GM23338 (cell line): ENCODE results near the gene E2F3. TPM values are rescaled to one million over a fixed set of nuclear protein-coding genes. Genes with fewer than 3 reads are reported as not detected.

Source experiments
- ATAC-seq: fragments of 200-7000 bp; cut with Tn5 transposase; 3 replicates; pipeline ENCODE4 v1.9.1; 2020
- DNase-seq: peaks from one replicate; pipeline ENCODE4 v3.0.0-alpha.2; 2015; ENCODE audit warnings: low spot score
- H2AFZ ChIP-seq: fragments of 200-600 bp; sonication (generic); 2 replicates; pipeline ENCODE4 v1.8.0; 2016; ENCODE audit warnings: antibody characterized with exemption, mild to moderate bottlenecking, moderate library complexity
- H3F3A ChIP-seq: fragments of 200-600 bp; sonication (generic); replicated peaks from 2 replicates; pipeline ENCODE4 v1.8.0; 2017; ENCODE audit warnings: antibody characterized with exemption, mixed run types, low read depth
- H3K27ac ChIP-seq: fragments of 200-600 bp; sonication (generic); 2 replicates; pipeline ENCODE4 v1.6.1; 2016; ENCODE audit warnings: low read depth
- H3K27me3 ChIP-seq: fragments of 200-600 bp; sonication (generic); 2 replicates; pipeline ENCODE4 v1.8.0; 2016; ENCODE audit warnings: mild to moderate bottlenecking, mixed run types, moderate library complexity; ENCODE audit not compliant: insufficient read depth
- H3K36me3 ChIP-seq: fragments of 200-600 bp; sonication (generic); 2 replicates; pipeline ENCODE4 v1.8.0; 2016; ENCODE audit warnings: mild to moderate bottlenecking; ENCODE audit not compliant: insufficient read depth
- H3K4me1 ChIP-seq: fragments of 200-600 bp; sonication (generic); 2 replicates; pipeline ENCODE4 v1.8.0; 2016; ENCODE audit warnings: mild to moderate bottlenecking, moderate library complexity; ENCODE audit not compliant: insufficient read depth
- H3K4me2 ChIP-seq: fragments of 200-600 bp; sonication (generic); 2 replicates; pipeline ENCODE4 v1.7.1; 2017; ENCODE audit warnings: mixed run types
- H3K4me3 ChIP-seq: fragments of 200-600 bp; sonication (generic); 2 replicates; pipeline ENCODE4 v1.6.1; 2016; ENCODE audit warnings: mixed run types
- H3K79me2 ChIP-seq: fragments of 200-600 bp; sonication (generic); replicated peaks from 2 replicates; pipeline ENCODE4 v1.8.0; 2017; ENCODE audit warnings: mild to moderate bottlenecking; ENCODE audit not compliant: insufficient read depth
- H3K9me2 ChIP-seq: fragments of 200-600 bp; sonication (generic); 2 replicates; pipeline ENCODE4 v1.8.0; 2017; ENCODE audit not compliant: insufficient read depth
- H4K20me1 ChIP-seq: fragments of 200-600 bp; sonication (generic); replicated peaks from 2 replicates; pipeline ENCODE4 v1.8.0; 2017; ENCODE audit warnings: mild to moderate bottlenecking; ENCODE audit not compliant: insufficient read depth
- H3K27ac Mint-ChIP-seq: 2 replicates; pipeline ENCODE4 v1.8.0; 2020; ENCODE audit warnings: inconsistent platforms, mild to moderate bottlenecking, moderate library complexity, mixed read lengths
- H3K27me3 Mint-ChIP-seq: 3 replicates; pipeline ENCODE4 v1.8.0; 2022; ENCODE audit warnings: low read depth, mild to moderate bottlenecking, moderate library complexity, mixed read lengths, inconsistent platforms; ENCODE audit not compliant: insufficient read depth, poor library complexity
- H3K36me3 Mint-ChIP-seq: 3 replicates; pipeline ENCODE4 v1.8.0; 2021; ENCODE audit warnings: low read depth, mild to moderate bottlenecking, inconsistent platforms, moderate library complexity, mixed read lengths
- H3K4me1 Mint-ChIP-seq: 3 replicates; pipeline ENCODE4 v1.8.0; 2020; ENCODE audit warnings: mild to moderate bottlenecking, inconsistent platforms, mixed read lengths
- H3K4me3 Mint-ChIP-seq: 3 replicates; pipeline ENCODE4 v1.8.0; 2021; ENCODE audit warnings: moderate library complexity, mild to moderate bottlenecking, inconsistent platforms, mixed read lengths
- H3K9me3 Mint-ChIP-seq: 3 replicates; pipeline ENCODE4 v1.8.0; 2020; ENCODE audit warnings: moderate library complexity, mild to moderate bottlenecking, inconsistent platforms, mixed read lengths
- CREB1 ChIP-seq: fragments of 250-450 bp; sonication (Bioruptor Pico); IDR thresholded peaks from 2 replicates; pipeline ENCODE4 v1.5.0; 2020; ENCODE audit warnings: low read depth, mild to moderate bottlenecking, moderate library complexity
- EZH2 ChIP-seq: fragments of 200-600 bp; sonication (generic); IDR thresholded peaks from one replicate; pipeline ENCODE4 v1.8.0; 2017; ENCODE audit warnings: antibody characterized with exemption, mild to moderate bottlenecking, low read depth; ENCODE audit not compliant: unreplicated experiment
- EZH2phosphoT487 ChIP-seq: fragments of 200-600 bp; sonication (generic); IDR thresholded peaks from one replicate; pipeline ENCODE4 v1.8.1; 2018; ENCODE audit warnings: antibody characterized with exemption; ENCODE audit not compliant: unreplicated experiment
- JUNB ChIP-seq: IDR thresholded peaks from one replicate; pipeline ENCODE4 v1.6.1; 2016; ENCODE audit warnings: antibody characterized with exemption; ENCODE audit not compliant: unreplicated experiment
- NANOG ChIP-seq: IDR thresholded peaks from 2 replicates; pipeline ENCODE4 v1.6.1; 2016; ENCODE audit warnings: antibody characterized with exemption, borderline replicate concordance
- POLR2AphosphoS5 ChIP-seq: IDR thresholded peaks from 2 replicates; pipeline ENCODE4 v1.6.1; 2016; ENCODE audit warnings: antibody characterized with exemption, low read depth
- STAT1 ChIP-seq: IDR thresholded peaks from one replicate; pipeline ENCODE4 v1.6.1; 2016; ENCODE audit warnings: antibody characterized with exemption; ENCODE audit not compliant: unreplicated experiment
- ZNF114 ChIP-seq: fragments of 250-450 bp; sonication (Bioruptor Pico); IDR thresholded peaks from 2 replicates; pipeline ENCODE4 v1.5.0; 2020; ENCODE audit warnings: mild to moderate bottlenecking, moderate library complexity
- ZNF331 ChIP-seq: fragments of 250-450 bp; sonication (Bioruptor Pico); IDR thresholded peaks from 2 replicates; pipeline ENCODE4 v1.5.0; 2020; ENCODE audit warnings: low read depth, mild to moderate bottlenecking, moderate library complexity
- polyA plus RNA-seq: library from polyadenylated mRNA; unstranded; fragments of >200 nt; fragmentation: Nextera tagmentation; extraction: Ambion mirVana; gene quantifications from 2 replicates; pipeline ENCODE4 v1.2.1, GENCODE V29; 2016
- total RNA-seq: library from RNA; depleted of rRNA; stranded (reverse); fragments of >200 nt; shearing (Covaris generic); gene quantifications from 2 replicates; pipeline ENCODE4 v1.2.3, GENCODE V29; 2014
- TF ChIP-seq, protein P1 (sequence below): fragments of 250-450 bp; sonication (Bioruptor Pico); IDR thresholded peaks from 2 replicates; pipeline ENCODE4 v1.5.0; 2020; ENCODE audit warnings: mild to moderate bottlenecking, moderate library complexity
- TF ChIP-seq, protein P2 (sequence below), 2 experiments: fragments of 200-600 bp in 1 of 2; sonication (generic) in 1 of 2; conservative IDR thresholded peaks; 2 replicates each; pipeline versions ENCODE4 v1.5.1 to v1.6.1; 2016 to 2017; ENCODE audit warnings: antibody characterized with exemption in 2 of 2, low read depth in 2 of 2, mild to moderate bottlenecking in 2 of 2, moderate library complexity in 1 of 2
- TF ChIP-seq, protein P3 (sequence below): IDR thresholded peaks from 2 replicates; pipeline ENCODE4 v1.6.1; 2016; ENCODE audit warnings: antibody characterized with exemption
- TF ChIP-seq, protein P4 (sequence below): IDR thresholded peaks from one replicate; pipeline ENCODE4 v1.6.1; 2018; ENCODE audit warnings: antibody characterized with exemption; ENCODE audit not compliant: unreplicated experiment

Gene E2F3
- total and polyA plus RNA-seq, 2 experiments from 2014 or later = 27.2 to 33.5 TPM

DNA sequence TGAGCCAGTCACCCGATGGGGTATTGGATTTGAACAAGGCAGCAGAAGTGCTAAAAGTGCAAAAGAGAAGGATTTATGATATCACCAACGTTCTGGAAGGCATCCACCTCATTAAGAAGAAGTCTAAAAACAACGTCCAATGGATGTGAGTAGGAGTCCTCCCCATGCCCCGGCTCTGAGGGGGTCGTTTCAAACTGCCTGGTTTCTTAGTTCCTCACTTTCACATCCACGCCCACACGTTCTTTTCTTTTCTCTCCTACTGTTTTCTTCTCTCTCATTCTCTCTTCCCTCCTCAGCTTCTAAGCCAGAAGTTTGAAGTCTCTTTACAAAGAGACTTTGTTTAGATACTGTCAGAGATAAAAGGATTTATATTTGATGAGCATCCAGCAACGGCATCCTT, 79.6 kb downstream of the E2F3 start:
- no peak overlapping the region for H2AFZ ChIP-seq
- no peak for DNase-seq
- peaks cover 4% of the 10 kb centered on the region for H3K27me3 Mint-ChIP-seq
- no peaks in the 10 kb centered on the region for H3K27me3 ChIP-seq
- H3K4me3 ChIP-seq = no peak overlapping the region
- H3K4me3 Mint-ChIP-seq = no peak overlapping the region
- TF ChIP-seq, protein P1, sequence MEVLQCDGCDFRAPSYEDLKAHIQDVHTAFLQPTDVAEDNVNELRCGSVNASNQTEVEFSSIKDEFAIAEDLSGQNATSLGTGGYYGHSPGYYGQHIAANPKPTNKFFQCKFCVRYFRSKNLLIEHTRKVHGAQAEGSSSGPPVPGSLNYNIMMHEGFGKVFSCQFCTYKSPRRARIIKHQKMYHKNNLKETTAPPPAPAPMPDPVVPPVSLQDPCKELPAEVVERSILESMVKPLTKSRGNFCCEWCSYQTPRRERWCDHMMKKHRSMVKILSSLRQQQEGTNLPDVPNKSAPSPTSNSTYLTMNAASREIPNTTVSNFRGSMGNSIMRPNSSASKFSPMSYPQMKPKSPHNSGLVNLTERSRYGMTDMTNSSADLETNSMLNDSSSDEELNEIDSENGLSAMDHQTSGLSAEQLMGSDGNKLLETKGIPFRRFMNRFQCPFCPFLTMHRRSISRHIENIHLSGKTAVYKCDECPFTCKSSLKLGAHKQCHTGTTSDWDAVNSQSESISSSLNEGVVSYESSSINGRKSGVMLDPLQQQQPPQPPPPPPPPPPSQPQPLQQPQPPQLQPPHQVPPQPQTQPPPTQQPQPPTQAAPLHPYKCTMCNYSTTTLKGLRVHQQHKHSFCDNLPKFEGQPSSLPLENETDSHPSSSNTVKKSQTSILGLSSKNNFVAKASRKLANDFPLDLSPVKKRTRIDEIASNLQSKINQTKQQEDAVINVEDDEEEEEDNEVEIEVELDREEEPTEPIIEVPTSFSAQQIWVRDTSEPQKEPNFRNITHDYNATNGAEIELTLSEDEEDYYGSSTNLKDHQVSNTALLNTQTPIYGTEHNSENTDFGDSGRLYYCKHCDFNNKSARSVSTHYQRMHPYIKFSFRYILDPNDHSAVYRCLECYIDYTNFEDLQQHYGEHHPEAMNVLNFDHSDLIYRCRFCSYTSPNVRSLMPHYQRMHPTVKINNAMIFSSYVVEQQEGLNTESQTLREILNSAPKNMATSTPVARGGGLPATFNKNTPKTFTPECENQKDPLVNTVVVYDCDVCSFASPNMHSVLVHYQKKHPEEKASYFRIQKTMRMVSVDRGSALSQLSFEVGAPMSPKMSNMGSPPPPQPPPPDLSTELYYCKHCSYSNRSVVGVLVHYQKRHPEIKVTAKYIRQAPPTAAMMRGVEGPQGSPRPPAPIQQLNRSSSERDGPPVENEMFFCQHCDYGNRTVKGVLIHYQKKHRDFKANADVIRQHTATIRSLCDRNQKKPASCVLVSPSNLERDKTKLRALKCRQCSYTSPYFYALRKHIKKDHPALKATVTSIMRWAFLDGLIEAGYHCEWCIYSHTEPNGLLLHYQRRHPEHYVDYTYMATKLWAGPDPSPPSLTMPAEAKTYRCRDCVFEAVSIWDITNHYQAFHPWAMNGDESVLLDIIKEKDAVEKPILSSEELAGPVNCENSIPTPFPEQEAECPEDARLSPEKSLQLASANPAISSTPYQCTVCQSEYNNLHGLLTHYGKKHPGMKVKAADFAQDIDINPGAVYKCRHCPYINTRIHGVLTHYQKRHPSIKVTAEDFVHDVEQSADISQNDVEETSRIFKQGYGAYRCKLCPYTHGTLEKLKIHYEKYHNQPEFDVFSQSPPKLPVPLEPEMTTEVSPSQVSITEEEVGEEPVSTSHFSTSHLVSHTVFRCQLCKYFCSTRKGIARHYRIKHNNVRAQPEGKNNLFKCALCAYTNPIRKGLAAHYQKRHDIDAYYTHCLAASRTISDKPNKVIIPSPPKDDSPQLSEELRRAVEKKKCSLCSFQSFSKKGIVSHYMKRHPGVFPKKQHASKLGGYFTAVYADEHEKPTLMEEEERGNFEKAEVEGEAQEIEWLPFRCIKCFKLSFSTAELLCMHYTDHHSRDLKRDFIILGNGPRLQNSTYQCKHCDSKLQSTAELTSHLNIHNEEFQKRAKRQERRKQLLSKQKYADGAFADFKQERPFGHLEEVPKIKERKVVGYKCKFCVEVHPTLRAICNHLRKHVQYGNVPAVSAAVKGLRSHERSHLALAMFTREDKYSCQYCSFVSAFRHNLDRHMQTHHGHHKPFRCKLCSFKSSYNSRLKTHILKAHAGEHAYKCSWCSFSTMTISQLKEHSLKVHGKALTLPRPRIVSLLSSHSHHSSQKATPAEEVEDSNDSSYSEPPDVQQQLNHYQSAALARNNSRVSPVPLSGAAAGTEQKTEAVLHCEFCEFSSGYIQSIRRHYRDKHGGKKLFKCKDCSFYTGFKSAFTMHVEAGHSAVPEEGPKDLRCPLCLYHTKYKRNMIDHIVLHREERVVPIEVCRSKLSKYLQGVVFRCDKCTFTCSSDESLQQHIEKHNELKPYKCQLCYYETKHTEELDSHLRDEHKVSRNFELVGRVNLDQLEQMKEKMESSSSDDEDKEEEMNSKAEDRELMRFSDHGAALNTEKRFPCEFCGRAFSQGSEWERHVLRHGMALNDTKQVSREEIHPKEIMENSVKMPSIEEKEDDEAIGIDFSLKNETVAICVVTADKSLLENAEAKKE (CRISPR knock-in tag) = no peak
- TF ChIP-seq, protein P2, sequence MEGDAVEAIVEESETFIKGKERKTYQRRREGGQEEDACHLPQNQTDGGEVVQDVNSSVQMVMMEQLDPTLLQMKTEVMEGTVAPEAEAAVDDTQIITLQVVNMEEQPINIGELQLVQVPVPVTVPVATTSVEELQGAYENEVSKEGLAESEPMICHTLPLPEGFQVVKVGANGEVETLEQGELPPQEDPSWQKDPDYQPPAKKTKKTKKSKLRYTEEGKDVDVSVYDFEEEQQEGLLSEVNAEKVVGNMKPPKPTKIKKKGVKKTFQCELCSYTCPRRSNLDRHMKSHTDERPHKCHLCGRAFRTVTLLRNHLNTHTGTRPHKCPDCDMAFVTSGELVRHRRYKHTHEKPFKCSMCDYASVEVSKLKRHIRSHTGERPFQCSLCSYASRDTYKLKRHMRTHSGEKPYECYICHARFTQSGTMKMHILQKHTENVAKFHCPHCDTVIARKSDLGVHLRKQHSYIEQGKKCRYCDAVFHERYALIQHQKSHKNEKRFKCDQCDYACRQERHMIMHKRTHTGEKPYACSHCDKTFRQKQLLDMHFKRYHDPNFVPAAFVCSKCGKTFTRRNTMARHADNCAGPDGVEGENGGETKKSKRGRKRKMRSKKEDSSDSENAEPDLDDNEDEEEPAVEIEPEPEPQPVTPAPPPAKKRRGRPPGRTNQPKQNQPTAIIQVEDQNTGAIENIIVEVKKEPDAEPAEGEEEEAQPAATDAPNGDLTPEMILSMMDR (conservative IDR thresholded peaks at IDR 0.05; ENCODE audit: low read depth in 2 of 2) = no peak
- TF ChIP-seq EZH2 = no peak
- no peak for TF ChIP-seq POLR2AphosphoS5
- TF ChIP-seq EZH2phosphoT487 = no peak
- no peak for TF ChIP-seq CREB1 (CRISPR knock-in tag)
- TF ChIP-seq STAT1 = no peak
- TF ChIP-seq, protein P3, sequence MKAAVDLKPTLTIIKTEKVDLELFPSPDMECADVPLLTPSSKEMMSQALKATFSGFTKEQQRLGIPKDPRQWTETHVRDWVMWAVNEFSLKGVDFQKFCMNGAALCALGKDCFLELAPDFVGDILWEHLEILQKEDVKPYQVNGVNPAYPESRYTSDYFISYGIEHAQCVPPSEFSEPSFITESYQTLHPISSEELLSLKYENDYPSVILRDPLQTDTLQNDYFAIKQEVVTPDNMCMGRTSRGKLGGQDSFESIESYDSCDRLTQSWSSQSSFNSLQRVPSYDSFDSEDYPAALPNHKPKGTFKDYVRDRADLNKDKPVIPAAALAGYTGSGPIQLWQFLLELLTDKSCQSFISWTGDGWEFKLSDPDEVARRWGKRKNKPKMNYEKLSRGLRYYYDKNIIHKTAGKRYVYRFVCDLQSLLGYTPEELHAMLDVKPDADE = no peak
- no peak for TF ChIP-seq NANOG
- no peak for TF ChIP-seq JUNB
- no peak for TF ChIP-seq ZNF114 (CRISPR knock-in tag)
- TF ChIP-seq, protein P4, sequence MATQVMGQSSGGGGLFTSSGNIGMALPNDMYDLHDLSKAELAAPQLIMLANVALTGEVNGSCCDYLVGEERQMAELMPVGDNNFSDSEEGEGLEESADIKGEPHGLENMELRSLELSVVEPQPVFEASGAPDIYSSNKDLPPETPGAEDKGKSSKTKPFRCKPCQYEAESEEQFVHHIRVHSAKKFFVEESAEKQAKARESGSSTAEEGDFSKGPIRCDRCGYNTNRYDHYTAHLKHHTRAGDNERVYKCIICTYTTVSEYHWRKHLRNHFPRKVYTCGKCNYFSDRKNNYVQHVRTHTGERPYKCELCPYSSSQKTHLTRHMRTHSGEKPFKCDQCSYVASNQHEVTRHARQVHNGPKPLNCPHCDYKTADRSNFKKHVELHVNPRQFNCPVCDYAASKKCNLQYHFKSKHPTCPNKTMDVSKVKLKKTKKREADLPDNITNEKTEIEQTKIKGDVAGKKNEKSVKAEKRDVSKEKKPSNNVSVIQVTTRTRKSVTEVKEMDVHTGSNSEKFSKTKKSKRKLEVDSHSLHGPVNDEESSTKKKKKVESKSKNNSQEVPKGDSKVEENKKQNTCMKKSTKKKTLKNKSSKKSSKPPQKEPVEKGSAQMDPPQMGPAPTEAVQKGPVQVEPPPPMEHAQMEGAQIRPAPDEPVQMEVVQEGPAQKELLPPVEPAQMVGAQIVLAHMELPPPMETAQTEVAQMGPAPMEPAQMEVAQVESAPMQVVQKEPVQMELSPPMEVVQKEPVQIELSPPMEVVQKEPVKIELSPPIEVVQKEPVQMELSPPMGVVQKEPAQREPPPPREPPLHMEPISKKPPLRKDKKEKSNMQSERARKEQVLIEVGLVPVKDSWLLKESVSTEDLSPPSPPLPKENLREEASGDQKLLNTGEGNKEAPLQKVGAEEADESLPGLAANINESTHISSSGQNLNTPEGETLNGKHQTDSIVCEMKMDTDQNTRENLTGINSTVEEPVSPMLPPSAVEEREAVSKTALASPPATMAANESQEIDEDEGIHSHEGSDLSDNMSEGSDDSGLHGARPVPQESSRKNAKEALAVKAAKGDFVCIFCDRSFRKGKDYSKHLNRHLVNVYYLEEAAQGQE = no peak
- no peak for TF ChIP-seq ZNF331
- H3K9me2 ChIP-seq = no peaks in the 10 kb centered on the region
- H3K4me2 ChIP-seq = no peak overlapping the region
- H3K27ac ChIP-seq = no peak overlapping the region
- H3K36me3 Mint-ChIP-seq = peaks cover 86% of the 10 kb centered on the region
- H3K36me3 ChIP-seq = peaks cover 24% of the 10 kb centered on the region
- H3K79me2 ChIP-seq = peaks cover 57% of the 10 kb centered on the region
- H4K20me1 ChIP-seq = peaks cover 30% of the 10 kb centered on the region
- H3F3A ChIP-seq = 0 out of 2 replicates have a peak, but pooled peaks cover 3% of the 10 kb centered on the region
- ATAC-seq = no peak
- peaks cover 19% of the 10 kb centered on the region for H3K4me1 Mint-ChIP-seq
- no peaks in the 10 kb centered on the region for H3K9me3 Mint-ChIP-seq
- peak overlapping the region; percentile 22; the same call in 1 of the 2 replicates for H3K27ac Mint-ChIP-seq
- H3K4me1 ChIP-seq = no peaks in the 10 kb centered on the region
